Stimulated activated effector memory CD8-positive, alpha-beta T cell treated with anti-CD3 and anti-CD28 coated beads, Interleukin-12 subunit alpha, Interleukin-12 subunit beta, amount 100 ng/mL, for 72 hours (primary cell): Measurements from ENCODE around the gene CXCL1.

Source experiments
- ATAC-seq: fragments of 150-1000 bp; cut with Tn5 transposase; 2 replicates; pipeline ENCODE4 v1.10.0; 2021
- DNase-seq, 2 donors: peaks; one replicate each; pipeline ENCODE4 v3.0.0; 2021 to 2022; ENCODE audit warnings: low spot score in 2 of 2
- H3K27ac Mint-ChIP-seq: one replicate; pipeline ENCODE4 v1.8.0; 2022; ENCODE audit warnings: mild to moderate bottlenecking, mixed read lengths
- H3K36me3 Mint-ChIP-seq: one replicate; pipeline ENCODE4 v1.8.0; 2022; ENCODE audit warnings: mild to moderate bottlenecking, mixed read lengths
- H3K4me1 Mint-ChIP-seq: one replicate; pipeline ENCODE4 v1.8.0; 2022; ENCODE audit warnings: mixed read lengths
- H3K4me3 Mint-ChIP-seq: one replicate; pipeline ENCODE4 v1.8.0; 2022; ENCODE audit warnings: mild to moderate bottlenecking, mixed read lengths
- H3K9me3 Mint-ChIP-seq: one replicate; pipeline ENCODE4 v1.8.0; 2022; ENCODE audit warnings: mixed read lengths

Gene CXCL1

DNA sequence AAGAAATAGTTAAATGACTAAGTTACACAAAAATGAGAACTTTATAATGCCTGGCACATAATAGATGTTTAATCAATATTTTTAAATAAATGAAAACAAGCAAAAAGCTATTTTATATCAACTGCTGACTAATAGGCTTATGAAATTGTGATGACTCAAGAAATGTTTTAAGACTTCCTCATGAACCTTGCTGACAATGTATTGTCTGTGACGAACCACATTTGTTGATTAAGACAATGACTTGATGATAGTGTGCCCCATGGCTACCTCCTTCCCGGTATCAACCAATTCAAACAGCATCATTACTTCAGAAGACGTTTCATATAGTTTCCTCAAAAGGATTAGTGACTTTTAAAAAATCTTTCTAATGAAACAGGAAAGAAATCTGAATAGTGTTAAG is 24.8 kb upstream of the CXCL1 start:
- H3K4me3 Mint-ChIP-seq = no peak overlapping the region
- no peak overlapping the region for H3K27ac Mint-ChIP-seq
- H3K9me3 Mint-ChIP-seq = peaks cover 7% of the 10 kb centered on the region
- no peaks in the 10 kb centered on the region for H3K36me3 Mint-ChIP-seq
- H3K4me1 Mint-ChIP-seq = no peaks in the 10 kb centered on the region
- ATAC-seq (no peak), DNase-seq (no peak)

DNA sequence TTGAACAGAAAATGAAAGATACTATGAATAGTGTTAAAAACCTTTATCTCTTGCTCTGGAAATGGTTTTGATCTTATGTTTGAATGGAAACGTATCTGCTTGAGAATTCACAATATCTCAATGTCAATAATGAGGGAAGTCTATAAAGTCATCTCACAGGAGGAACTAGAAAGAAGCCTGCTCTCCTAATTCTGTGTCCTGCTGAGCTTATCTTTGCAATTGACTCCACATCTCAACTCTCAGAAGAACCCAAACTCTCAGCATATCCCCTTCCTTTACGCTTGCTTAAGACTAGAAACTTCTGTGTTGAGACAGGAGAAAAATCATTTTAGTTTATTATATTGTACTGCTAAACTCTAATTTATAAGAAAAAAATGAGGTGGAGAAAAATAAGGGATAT is 24.4 kb upstream of the CXCL1 start:
- H3K36me3 Mint-ChIP-seq = no peaks in the 10 kb centered on the region
- H3K4me3 Mint-ChIP-seq = no peak overlapping the region
- DNase-seq (no peak), ATAC-seq (no peak)
- peaks cover 7% of the 10 kb centered on the region for H3K9me3 Mint-ChIP-seq
- no peaks in the 10 kb centered on the region for H3K4me1 Mint-ChIP-seq
- no peak overlapping the region for H3K27ac Mint-ChIP-seq

DNA sequence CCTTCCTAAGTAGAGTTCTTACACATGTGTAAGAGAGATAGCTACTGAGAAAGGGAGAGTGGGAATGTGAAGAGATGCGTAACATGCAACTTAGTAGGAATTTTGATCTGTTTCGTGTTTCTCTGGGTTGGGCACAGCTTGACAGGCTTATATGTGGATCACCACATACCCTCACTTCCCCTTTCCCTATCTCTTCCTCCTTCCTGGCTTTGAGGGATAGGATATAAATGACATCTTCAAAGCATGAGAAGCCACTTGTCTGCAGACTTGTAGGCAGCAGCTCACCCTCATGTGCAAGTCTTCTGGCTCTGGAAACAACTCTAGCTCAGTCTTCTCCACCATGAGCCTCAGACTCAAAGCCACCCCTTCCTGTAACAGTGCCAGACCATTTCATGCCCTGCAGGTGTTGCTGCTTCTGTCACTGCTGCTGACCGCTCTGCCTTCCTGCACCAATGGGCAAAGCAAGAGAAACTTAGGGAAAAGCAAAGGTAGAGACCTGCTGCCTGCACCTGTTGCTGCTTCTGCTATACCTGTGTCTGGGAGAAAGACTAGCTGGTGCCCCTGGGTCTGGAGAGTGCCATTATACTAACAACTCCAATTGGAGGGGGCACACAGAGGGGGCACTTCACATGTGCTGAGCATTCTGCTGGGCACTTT is 21.5 kb upstream of the CXCL1 start:
- peaks cover 4% of the 10 kb centered on the region for H3K9me3 Mint-ChIP-seq
- H3K4me1 Mint-ChIP-seq = no peaks in the 10 kb centered on the region
- DNase-seq = no peak
- H3K4me3 Mint-ChIP-seq = no peak overlapping the region
- peak; percentile 21 for ATAC-seq
- H3K27ac Mint-ChIP-seq = no peak overlapping the region
- H3K36me3 Mint-ChIP-seq = no peaks in the 10 kb centered on the region

DNA sequence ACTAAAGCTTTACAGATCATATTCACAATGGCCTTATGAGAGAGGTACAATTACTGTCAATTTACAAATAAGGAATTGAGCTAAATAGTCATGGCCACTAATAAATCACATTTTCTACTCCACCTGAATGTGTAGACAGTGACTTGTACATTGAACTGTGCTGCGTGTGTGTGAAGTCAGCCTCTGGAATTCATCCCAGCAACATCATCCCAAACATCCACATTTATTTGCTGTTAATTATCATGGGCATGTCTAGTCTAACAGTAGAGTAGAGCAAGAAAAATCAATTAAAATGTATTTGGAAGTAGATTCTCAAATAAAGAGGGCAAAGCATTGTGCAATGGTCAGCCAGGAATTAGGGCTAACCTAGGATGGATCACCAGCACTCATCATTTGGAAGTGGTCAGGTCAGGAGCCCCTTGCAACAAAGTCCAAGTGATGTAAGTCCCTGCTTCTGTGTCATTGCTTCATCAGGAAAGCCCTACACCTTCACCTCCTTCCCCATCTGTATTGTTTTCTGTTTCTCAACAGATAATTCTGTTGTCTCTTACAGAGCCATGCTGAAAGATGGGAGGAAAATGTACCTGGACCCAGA is 20.9 kb upstream of the CXCL1 start:
- DNase-seq (no peak), ATAC-seq (no peak)
- Mint-ChIP-seq H3K36me3 (no peaks in the 10 kb centered on the region), H3K27ac (no peak overlapping the region), H3K4me3 (no peak overlapping the region), H3K9me3 (peaks cover 4% of the 10 kb centered on the region), H3K4me1 (no peaks in the 10 kb centered on the region)

DNA sequence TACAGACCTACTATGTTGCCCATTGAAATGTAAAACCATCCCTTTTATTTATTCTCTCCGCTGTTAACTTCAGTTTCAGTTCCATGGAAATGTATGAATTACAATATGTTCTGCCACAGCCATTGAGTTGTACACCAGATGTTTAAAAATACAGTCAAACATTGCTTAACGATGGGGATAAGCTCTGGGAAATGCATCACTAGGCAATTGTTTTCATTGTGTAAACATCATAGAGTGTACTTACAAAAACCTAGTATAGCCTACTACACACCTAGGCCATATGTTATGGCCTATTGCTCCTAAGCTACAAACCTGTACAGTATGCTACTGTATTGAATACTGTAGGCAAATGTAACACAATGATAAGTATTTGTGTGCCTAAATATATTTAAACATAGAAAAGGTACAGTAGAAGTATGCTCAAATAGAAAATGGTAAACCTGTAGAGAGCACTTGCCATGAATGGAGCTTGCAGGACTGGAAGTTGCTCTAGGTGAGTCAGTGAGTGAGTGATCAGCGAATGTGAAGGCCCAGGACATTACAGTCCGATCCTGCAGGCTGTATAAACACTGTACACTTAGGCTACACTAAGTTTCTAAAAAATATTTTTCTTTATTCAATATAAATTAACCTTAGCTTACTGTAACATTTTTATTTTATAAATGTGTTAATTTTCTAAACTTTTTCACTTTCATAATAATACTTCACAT is 18.8 kb upstream of the CXCL1 start:
- H3K36me3 Mint-ChIP-seq = no peaks in the 10 kb centered on the region
- ATAC-seq = no peak
- no peak for DNase-seq
- H3K9me3 Mint-ChIP-seq = no peaks in the 10 kb centered on the region
- no peaks in the 10 kb centered on the region for H3K4me1 Mint-ChIP-seq
- no peak overlapping the region for H3K4me3 Mint-ChIP-seq
- H3K27ac Mint-ChIP-seq = no peak overlapping the region

DNA sequence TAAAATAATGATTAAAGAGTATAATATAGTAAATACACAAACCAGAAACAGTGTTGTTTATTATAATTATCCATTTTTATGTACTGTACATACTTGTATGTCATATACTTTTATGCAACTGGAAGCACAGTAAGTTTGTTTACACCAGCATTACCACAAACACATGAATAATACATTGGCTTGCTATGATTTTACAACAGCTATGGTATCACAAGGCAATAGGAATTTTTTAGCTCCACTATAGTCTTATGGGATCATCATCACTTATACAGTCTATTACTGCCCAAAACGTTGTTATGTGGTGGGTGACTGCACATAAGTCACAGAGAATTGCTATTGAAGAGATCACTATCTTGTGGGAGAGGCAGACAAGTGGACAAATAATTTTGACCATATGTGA is 17.9 kb upstream of the CXCL1 start:
- Mint-ChIP-seq H3K27ac (no peak overlapping the region), H3K36me3 (no peaks in the 10 kb centered on the region), H3K4me3 (no peak overlapping the region), H3K4me1 (no peaks in the 10 kb centered on the region), H3K9me3 (no peaks in the 10 kb centered on the region)
- DNase-seq (no peak), ATAC-seq (no peak)

DNA sequence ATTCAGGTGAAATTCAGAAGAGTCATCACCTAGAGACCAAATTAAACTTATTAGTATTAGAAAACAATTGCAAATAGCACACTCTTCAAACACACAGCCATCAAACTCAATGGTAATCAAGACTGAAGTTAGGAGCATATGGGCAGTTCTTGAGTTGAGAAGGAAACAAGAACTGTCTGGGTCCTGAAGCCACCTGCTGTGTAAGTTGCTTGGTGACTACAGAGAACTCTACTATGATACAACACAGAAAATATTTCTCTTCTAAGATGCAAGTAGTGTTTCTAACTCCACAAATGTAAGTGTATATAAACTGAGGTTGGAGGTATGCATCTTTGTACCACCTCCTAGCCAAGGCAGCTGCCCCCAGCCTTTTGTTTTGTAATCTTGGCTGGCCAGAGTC is 16.4 kb upstream of the CXCL1 start:
- ATAC-seq = peak; percentile 6
- DNase-seq = no peak
- H3K4me1 Mint-ChIP-seq = no peaks in the 10 kb centered on the region
- H3K4me3 Mint-ChIP-seq = no peak overlapping the region
- H3K27ac Mint-ChIP-seq = no peak overlapping the region
- no peaks in the 10 kb centered on the region for H3K36me3 Mint-ChIP-seq
- no peaks in the 10 kb centered on the region for H3K9me3 Mint-ChIP-seq

DNA sequence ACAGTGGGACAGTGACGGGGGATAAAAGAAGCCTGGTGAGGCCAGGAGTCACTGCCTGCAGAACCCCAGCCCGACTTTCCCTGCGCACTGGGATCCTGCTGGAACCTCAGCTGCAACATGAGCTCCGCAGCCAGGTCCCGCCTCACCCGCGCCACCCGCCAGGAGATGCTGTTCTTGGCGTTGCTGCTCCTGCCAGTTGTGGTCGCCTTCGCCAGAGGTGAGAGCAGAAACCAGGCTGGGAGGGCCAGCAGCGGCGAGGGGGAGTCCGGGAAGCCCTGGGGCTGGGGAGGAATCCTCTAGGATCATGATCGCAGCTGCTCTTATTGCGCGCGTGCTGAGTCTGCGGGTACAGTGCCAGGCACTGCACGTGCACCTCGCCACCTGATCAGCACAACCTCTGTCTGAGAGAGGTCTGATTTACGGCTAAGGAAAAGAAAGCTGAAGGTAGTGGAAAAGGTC is 15.9 kb upstream of the CXCL1 start, which contains the start of gene PF4V1:
Gene PF4V1, plus strand, starts transcription at position 51 of the 459 bp plus-strand sequence. Its CDS starts 67 bp downstream, at position 118.
- peak; percentile 37 for ATAC-seq
- no peak for DNase-seq
- Mint-ChIP-seq H3K4me1 (no peaks in the 10 kb centered on the region), H3K9me3 (no peaks in the 10 kb centered on the region), H3K4me3 (no peak within 1 kb of the TSS), H3K27ac (no peak within 1 kb of the TSS), H3K36me3 (no peaks in the 10 kb centered on the region)

DNA sequence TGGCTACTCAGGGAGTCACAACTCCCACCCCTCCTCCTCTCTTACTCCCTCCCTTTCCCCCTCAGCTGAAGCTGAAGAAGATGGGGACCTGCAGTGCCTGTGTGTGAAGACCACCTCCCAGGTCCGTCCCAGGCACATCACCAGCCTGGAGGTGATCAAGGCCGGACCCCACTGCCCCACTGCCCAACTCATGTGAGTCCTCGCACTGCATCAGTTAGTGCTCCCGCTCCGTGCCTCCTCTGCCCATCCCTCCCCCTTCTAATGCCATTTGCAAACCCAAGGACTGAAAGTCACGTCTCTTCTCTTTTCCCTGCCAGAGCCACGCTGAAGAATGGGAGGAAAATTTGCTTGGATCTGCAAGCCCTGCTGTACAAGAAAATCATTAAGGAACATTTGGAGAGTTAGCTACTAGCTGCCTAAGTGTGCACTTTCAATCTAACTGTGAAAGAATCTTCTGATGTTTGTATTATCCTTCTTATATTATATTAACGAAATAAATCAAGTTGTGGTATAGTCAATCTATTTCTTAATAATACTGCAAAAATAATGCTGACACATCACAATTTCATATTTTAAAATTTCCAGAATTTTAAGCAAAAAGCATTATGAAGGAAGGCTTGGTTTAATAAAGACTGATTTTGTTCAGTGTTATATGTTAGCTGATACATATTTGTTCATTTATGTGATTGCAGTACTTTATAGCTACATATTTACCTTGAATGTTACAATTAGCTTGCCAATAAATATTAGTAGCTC is 15.3 kb upstream of the CXCL1 start:
- DNase-seq = no peak

DNA sequence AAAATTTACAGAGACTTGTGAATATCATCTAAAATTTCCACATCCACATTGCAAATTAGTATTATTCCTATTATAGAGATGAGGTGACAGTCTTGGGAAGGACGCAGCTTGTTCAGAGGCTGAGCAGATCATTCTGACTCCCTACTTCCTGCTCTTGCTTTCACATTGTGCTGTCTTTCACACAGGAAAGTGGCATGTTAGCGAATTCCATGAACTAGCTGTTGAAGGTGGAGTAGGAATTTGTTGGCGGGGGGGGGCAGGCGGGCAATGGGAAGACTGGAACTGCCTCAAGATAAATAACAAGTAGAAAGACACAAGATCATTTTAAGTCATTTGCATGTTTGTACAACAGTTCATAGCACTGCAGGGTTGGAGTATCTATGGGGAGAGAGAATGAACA is 13.8 kb upstream of the CXCL1 start:
- no peaks in the 10 kb centered on the region for H3K36me3 Mint-ChIP-seq
- H3K4me1 Mint-ChIP-seq = no peaks in the 10 kb centered on the region
- ATAC-seq (no peak), DNase-seq (no peak)
- no peaks in the 10 kb centered on the region for H3K9me3 Mint-ChIP-seq
- no peak overlapping the region for H3K27ac Mint-ChIP-seq
- H3K4me3 Mint-ChIP-seq = no peak overlapping the region

More for the DNA sequence above, 15.3 kb upstream of the CXCL1 start:
- peak; percentile 45 for ATAC-seq
- Mint-ChIP-seq H3K36me3 (no peaks in the 10 kb centered on the region), H3K27ac (no peak overlapping the region), H3K9me3 (no peaks in the 10 kb centered on the region), H3K4me3 (no peak overlapping the region), H3K4me1 (no peaks in the 10 kb centered on the region)

DNA sequence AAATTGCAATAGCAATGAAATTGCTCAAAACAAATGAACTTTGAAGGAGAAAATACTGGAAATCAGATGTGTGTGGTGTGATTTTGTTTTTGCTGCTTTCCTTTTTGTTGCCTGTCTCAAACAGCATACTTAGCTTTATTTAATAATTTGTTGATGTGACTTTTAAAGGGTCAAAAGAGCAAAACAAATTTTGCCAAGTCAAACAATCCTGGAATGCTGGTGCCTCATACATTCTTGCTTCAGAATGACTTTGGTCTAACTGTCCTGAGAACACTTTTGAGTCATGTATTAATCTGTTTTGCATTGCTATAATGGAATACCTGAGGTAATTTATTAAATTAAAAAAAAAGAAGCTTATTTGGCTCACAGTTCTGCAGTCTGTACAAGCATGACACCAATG is 12.7 kb upstream of the CXCL1 start:
- no peak for DNase-seq
- H3K4me3 Mint-ChIP-seq = no peak overlapping the region
- no peak for ATAC-seq
- no peaks in the 10 kb centered on the region for H3K36me3 Mint-ChIP-seq
- no peaks in the 10 kb centered on the region for H3K4me1 Mint-ChIP-seq
- no peaks in the 10 kb centered on the region for H3K9me3 Mint-ChIP-seq
- no peak overlapping the region for H3K27ac Mint-ChIP-seq

DNA sequence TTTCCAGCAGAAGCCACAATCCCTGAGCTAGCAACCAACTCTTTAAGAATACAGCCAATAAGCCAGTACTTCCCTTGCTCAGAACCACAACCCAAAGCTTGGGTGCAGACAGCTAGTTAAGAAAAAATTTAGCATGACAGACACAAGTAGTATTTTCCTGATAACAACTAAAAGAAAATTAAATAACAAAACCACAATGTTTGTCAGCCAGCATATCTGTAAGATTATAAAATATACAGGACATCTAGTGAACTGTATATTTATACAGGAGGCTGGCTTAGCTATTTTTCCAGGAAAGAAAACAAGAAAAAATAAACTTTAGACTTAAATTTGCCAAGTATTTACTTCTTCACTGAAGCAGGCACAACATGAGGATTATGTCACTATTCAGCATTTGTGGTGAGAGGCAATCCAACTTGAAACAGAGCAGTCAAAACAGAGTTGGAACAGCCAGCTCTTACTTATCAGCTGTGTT is 9.5 kb upstream of the CXCL1 start:
- Mint-ChIP-seq H3K36me3 (no peaks in the 10 kb centered on the region), H3K4me3 (no peak overlapping the region), H3K27ac (no peak overlapping the region), H3K9me3 (no peaks in the 10 kb centered on the region), H3K4me1 (no peaks in the 10 kb centered on the region)
- no peak for ATAC-seq
- DNase-seq = no peak

DNA sequence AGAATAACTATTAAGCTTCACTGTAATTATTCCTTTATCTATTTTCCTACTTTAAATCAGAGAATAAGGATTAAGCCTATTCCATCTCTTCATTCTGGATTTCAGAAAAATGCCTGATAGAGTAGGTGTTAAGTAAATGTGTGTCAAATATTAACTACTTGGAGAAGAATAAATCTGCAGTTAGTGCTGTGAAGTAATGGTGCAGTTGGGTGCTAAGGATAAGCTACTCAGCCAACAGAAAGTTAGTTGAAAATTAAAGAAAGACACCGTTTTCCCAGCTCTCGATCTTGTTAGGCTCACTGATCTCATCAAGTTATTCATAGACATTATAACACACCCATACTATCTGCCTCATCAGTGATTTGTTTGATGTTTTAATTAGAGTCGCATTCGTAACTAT is 9.0 kb upstream of the CXCL1 start:
- Mint-ChIP-seq H3K4me1 (no peaks in the 10 kb centered on the region), H3K9me3 (no peaks in the 10 kb centered on the region), H3K27ac (no peak overlapping the region), H3K36me3 (no peaks in the 10 kb centered on the region), H3K4me3 (no peak overlapping the region)
- ATAC-seq = no peak
- DNase-seq = no peak

DNA sequence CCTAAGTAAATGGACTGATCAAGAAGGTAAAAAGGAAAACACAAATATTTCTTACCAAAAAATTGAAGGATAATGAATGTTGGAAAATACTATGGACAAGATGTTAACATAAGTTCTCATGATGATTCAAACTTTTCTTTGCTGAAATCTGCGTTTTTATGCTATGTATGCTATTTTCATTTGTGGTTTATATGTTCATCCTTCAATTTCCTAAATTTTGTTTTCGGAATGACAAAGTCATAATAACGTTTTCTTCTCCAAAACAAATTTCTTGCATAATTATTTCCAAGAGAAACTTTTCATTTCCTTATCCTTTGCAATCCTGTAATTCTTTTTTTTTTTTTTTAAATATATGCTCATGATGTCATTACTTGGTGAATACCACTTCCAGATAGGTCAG is 8.3 kb upstream of the CXCL1 start:
- no peak for ATAC-seq

DNA sequence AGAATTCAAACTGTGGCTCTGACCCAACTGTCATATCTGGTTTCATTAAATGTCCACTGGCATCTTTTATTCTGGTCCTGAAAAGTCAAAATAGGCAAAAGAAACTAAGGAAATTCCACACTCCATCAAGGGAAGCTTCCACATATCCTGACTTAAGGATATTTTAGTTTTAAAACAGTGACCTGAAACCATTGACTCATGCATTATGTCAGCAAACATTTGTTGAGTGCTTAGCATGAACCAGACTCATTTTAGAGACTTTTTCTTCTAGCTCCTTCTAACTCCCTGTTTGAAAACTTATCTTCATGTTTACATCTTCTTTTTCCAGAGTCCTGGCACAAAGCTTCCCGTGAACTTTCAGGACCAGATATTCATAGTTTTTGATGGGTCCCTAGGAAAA is 6.9 kb upstream of the CXCL1 start:
- ATAC-seq (no peak), DNase-seq (no peak)
- Mint-ChIP-seq H3K36me3 (no peaks in the 10 kb centered on the region), H3K4me1 (no peaks in the 10 kb centered on the region), H3K9me3 (no peaks in the 10 kb centered on the region), H3K27ac (no peak overlapping the region), H3K4me3 (no peak overlapping the region)

More for the DNA sequence above, 8.3 kb upstream of the CXCL1 start:
- Mint-ChIP-seq H3K4me1 (no peaks in the 10 kb centered on the region), H3K27ac (no peak overlapping the region), H3K36me3 (no peaks in the 10 kb centered on the region), H3K9me3 (no peaks in the 10 kb centered on the region), H3K4me3 (no peak overlapping the region)
- no peak for DNase-seq
